Placental pericyte (primary cell): ENCODE data around the gene LRRC36. TPM values are rescaled to one million over a fixed set of nuclear protein-coding genes. Genes with fewer than 3 reads are reported as not detected.

Source experiments
- small RNA-seq: library from RNA; depleted of rRNA; stranded (forward); fragments of <200 nt; gene quantifications from one replicate; pipeline ENCODE3, GENCODE V24; 2012; ENCODE audit warnings: low replicate concordance
- total RNA-seq: library from RNA; depleted of rRNA; stranded (reverse); fragments of >200 nt; gene quantifications from 2 replicates; pipeline ENCODE4 v1.2.3, GENCODE V29; 2012

LRRC36 gene
- not detected in 2 replicates for total RNA-seq

GRCh38 chr16:67326472-67327309 is at the start of gene LRRC36, which contains the start of gene KCTD19:
Gene LRRC36, plus strand, starts transcription at chr16:67326815. Its CDS starts 48 bp downstream, at chr16:67326863.
Gene KCTD19, minus strand, starts transcription at chr16:67326741. Its CDS starts 34 bp downstream, at chr16:67326707.

GRCh38 chr16:67279296-67280089 is 47.1 kb upstream of the LRRC36 start, which contains the start of gene PLEKHG4:
Gene PLEKHG4, plus strand, starts transcription at chr16:67279532. Its CDS starts 513 bp downstream, at chr16:67280045.

DNA sequence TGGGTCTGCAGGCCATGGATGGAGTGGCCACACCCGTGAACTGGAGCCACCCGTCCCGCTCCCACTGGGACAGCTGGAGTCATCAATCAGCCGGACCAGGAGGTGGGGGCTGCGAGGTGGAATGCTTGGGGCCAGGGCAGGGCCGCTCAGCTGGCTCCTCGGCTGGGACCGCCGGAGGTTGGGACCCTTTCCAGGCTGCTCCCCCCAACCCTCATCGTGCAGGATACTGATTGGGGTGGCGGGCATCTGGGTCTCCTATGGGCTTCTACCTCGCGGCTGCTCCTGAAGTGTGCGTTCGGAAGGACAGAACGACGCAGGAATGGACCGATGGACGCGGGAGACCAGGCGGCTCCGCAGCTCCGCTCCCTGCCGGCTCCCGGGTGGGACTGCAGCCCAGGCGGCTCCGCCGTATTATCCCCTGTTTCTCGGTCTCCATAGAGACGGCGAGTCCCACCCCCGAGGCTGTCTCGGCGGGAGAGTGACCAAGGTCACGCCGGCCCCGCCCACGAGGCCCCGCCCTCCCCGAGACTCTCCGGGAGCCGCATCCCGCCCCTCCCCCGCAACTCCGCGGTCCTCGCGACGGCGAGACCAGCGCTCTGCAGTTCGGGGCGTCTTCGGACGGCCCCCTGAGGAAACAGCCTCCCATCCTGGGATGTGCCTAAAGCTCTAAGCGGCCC is 66.6 kb downstream of the LRRC36 start, which contains the start of gene TPPP3:
TSS of gene TPPP3 (minus strand) at position 388 of the 677 bp plus-strand sequence. CDS start 2,387 bp downstream, outside the sequence.

DNA sequence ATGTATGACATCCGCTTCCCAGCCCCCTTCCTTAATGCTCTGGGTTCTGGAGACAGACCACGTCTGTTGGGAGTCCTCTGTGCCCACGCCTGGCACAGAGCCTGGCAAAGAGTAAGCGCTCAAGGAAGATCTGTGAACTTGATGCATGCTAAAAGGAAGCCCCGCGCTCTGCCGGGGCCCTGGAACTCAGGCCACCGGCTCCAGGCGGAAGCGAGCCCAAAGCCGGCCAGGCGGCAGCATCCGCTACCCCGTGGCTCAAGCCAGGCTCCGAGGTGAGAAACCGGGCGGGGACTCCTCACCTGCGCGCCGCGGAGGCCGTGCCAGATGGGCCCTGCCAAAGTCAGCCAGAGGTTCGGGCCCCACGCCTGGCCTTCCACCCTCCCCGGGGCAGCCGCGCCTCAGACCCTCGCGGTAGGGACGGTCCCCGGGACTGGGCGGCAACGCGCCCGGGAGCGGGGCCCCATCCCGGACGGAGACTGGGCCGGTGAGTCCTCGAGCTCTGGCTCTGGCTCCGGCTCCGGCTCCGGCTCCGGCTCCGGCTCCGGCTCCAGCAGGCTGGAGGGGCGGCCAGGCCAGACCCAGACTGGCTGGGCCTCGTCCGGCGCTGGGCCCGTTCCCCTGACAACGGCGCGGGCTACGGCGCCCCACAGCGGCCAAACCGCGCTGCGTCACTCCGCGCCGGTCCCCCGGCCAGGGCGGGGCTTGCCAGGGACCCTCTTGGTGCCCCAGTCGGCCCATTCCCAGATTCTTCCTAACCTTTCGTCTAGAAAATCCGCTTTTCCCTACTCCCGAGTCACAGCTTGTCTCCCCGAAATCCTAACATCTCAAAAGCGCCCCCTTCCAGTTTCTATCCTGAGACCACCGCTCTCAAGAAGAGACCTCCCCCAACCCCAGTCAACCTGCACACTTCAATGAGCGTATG is 89.5 kb downstream of the LRRC36 start, which contains the start of gene ZDHHC1:
TSS of gene ZDHHC1 (minus strand) at position 606 of the 922 bp plus-strand sequence. CDS start 8,702 bp downstream, outside the sequence.

DNA sequence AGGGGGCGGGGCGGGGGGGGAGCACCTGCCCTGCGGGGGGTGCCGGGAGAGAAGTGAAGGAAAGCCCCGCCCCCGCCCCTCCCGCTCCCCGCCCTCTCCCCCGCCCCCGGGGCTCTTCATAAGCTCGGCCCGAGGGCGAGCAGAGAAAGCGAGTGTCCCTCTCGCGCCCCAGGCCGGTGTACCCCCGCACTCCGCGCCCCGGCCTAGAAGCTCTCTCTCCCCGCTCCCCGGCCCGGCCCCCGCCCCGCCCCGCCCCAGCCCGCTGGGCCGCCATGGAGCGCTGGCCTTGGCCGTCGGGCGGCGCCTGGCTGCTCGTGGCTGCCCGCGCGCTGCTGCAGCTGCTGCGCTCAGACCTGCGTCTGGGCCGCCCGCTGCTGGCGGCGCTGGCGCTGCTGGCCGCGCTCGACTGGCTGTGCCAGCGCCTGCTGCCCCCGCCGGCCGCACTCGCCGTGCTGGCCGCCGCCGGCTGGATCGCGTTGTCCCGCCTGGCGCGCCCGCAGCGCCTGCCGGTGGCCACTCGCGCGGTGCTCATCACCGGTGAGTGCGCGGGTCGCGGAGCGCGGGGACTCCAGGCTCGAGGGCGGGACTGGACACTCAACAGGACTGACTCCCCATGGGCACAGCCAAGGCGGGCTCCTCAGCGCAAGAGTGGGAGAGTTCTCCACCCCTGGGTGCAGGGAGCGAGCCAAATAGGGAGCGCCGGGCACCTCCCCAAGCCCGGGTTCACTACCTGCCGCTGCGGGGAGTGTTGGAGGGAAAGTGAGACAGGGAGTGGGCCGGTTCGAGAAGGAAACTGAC is 104.6 kb downstream of the LRRC36 start, which contains the start of gene HSD11B2:
TSS of gene HSD11B2 (plus strand) at position 145 of the 798 bp plus-strand sequence. CDS start at position 273, 128 bp downstream.

Small RNAs within 50 kb of the gene (small RNA-seq; reads per million reads assigned to genes)
- not detected for gene RNU1-123P

Other genes with a start within 250 kb of the LRRC36 start
- 14.0 and 21.0 TPM in 2 replicates for gene PHAF1, start 216.9 kb upstream of the LRRC36 start, total RNA-seq
- 57.3 and 63.7 TPM in 2 replicates for gene B3GNT9, start 175.8 kb upstream of the LRRC36 start, total RNA-seq
- 19.8 and 24.3 TPM in 2 replicates for gene TRADD, start 166.9 kb upstream of the LRRC36 start, total RNA-seq
- gene FBXL8, start 166.9 kb upstream of the LRRC36 start, total RNA-seq: 9.6 and 12.7 TPM in 2 replicates
- gene HSF4, start 162.1 kb upstream of the LRRC36 start, total RNA-seq: 2.4 and 9.4 TPM in 2 replicates
- 13.6 and 15.6 TPM in 2 replicates for gene NOL3, start 156.3 kb upstream of the LRRC36 start, total RNA-seq
- gene MATCAP1, start 142.9 kb upstream of the LRRC36 start, total RNA-seq: 5.0 and 11.2 TPM in 2 replicates
- gene EXOC3L1, start 136.7 kb upstream of the LRRC36 start, total RNA-seq: not detected in 2 replicates
- gene E2F4, start 134.7 kb upstream of the LRRC36 start, total RNA-seq: 69.6 and 120 TPM in 2 replicates
- gene ELMO3, start 127.7 kb upstream of the LRRC36 start, total RNA-seq: 0.72 and 0.88 TPM in 2 replicates
- 36.4 and 42.0 TPM in 2 replicates for gene TMEM208, start 99.7 kb upstream of the LRRC36 start, total RNA-seq
- 7.0 and 40.2 TPM in 2 replicates for gene FHOD1, start 79.3 kb upstream of the LRRC36 start, total RNA-seq
- gene SLC9A5, start 77.8 kb upstream of the LRRC36 start, total RNA-seq: 1.1 and 1.6 TPM in 2 replicates
- 6.6 and 21.0 TPM in 2 replicates for gene PLEKHG4, start 47.3 kb upstream of the LRRC36 start, total RNA-seq
- gene KCTD19, start 74 bp upstream of the LRRC36 start, total RNA-seq: under 0.01 TPM in 1 of 2 replicates, not detected in the other
- gene TPPP3, start 66.7 kb downstream of the LRRC36 start, total RNA-seq: 0.88 and 1.1 TPM in 2 replicates
- gene ZDHHC1, start 89.7 kb downstream of the LRRC36 start, total RNA-seq: 4.6 and 6.0 TPM in 2 replicates
- under 0.01 TPM in 1 of 2 replicates, not detected in the other for gene HSD11B2, start 104.3 kb downstream of the LRRC36 start, total RNA-seq
- 149 and 198 TPM in 2 replicates for gene ATP6V0D1, start 154.3 kb downstream of the LRRC36 start, total RNA-seq
- not detected in 2 replicates for gene AGRP, start 156.7 kb downstream of the LRRC36 start, total RNA-seq
- gene RIPOR1, start 202.0 kb downstream of the LRRC36 start, total RNA-seq: 37.8 and 45.3 TPM in 2 replicates
- 27.8 and 35.9 TPM in 2 replicates for gene CTCF, start 235.7 kb downstream of the LRRC36 start, total RNA-seq